HuH-7.5 (cell line): Measurements from ENCODE around the gene DAB2IP.
A peak's percentile ranks its signal among the peaks of the same experiment; 100 is the strongest.

Experiments used
- DNase-seq: peaks from one replicate; pipeline ENCODE4 v3.0.0; 2011; ENCODE audit warnings: low spot score

Gene DAB2IP

DNA sequence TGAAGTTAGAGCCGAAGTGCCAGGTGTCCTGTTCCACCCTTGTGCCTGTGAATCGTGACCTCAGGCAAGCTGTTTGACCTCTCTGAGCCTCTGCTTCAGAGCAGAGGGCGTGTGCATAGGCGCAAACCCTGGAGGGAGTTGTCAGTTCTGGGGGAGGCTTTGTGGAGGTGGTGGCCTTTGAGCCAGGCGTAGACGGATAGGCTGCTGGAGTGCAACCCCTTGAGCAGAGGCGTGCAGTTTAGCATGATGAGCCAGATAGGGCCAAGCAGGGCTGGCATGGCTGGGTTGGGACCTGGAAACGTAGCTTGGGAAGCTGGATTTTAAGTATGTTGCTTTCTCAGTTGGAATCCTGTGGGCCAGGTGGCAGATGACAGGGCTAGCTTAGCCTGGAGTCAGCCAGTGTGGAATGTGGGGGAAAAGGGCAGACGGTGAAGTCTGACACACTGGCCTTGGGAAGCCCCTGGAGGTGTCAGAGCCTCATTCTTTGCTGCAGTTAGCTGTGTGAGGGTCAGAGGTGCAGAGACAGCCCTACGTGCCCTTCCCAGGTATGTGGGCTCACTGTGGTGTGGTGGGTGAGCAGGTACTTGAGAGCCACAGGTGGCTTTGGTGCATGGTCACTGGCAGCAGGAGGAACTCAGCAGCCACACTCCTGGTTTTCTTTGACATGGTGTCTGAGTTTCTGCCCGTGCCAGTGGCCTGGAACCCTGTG is 93.4 kb downstream of the DAB2IP start:
- DNase-seq: peak; percentile 52

GRCh38 chr9:121745396-121745695 is 93.9 kb downstream of the DAB2IP start:
- no peak for DNase-seq

- no peak for DNase-seq
Observed at GRCh38 chr9:121746411-121746810, 95.0 kb downstream of the DAB2IP start.

DNA sequence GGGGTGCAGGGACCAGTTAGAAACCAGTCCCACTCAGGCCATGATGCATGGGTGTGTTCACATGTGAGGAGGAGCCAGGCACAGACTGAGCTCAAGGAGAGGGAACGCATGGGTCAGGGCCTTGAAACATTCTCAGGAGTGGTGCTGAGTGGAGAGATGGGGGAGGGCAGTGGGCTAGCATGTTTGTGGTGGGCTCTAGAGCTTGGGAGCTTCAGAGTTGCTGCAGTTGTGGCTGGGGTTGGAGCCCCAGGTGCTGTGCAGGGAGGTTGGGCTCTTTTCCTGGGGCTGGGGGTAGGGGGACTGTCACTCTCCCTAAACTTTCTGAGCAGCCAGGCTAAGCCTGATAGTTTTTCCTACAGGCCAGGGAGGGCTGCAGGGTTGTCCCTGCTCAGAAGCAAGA is 95.4 kb downstream of the DAB2IP start:
- no peak for DNase-seq

DNA sequence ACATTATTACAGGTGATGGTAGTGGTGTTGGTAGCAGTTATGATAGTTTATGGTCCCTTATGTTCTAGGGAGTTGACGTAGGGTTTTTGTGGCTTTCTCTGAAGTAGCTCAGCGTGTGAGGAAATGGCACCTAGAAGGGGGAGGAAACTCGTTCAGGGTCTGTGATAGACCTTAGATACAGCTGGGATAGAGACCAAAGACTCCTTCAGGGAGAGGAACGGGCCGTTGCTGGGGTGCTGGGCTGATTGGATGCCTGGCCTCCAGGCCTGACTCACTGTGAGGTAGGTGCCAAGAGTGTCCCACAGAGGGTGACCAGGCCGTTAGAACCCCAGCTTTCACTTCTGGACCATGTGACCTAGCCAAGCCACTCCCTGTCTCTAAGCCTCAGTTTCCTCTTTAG is 96.6 kb downstream of the DAB2IP start:
- DNase-seq: no peak

DNA sequence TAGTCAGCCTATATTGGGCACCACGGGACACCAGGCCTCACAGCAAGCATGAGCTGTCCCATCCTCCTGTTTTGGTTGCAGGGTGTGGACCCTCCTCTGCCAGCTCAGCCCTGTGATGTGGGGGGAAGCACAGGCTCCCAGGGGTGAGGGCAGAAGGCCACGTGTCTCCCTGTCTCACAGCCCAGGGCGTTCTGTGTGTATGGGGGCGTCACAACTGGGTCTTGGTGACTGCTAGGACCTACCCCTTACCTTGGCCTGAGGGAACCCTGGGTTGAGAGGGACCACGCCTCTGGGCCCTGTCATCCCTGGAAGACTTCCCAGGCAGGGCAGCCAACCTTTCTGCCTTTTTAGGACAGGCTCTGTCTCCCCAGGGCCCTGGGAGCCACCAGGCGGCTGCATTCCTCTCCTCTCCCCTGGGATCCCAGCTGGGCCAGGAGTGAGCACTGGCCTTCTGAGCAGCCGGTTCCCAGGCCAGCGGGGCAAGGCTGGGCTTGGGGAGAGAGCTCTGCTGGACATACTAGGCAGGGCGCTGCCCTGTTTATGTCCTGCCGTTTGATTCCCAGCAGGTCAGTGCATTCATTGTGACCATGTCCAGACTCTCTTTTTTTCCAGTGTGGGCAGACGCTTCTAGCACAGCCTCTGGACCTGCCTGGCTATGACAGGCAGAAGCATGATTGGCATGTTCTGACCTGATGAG is 97.4 kb downstream of the DAB2IP start:
- DNase-seq: no peak

DNA sequence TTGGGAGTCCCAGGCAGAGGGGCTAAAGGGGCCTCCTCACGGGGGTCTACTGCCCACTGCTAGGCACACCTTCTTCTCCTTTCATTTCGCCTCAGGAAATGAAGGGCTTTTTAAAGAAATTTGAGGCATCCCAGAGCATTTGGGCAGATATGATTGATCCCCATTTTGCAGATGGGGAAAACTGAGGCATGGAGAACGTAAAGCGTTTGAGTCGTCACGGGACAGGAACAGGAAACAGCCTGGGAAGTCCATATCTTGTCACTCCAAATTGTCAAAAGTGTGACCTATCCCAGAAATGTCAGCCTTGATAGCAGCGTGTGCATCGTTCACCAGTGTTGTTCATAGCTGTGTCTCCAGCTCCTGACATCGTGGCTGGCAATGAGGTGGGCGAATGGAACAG is 98.2 kb downstream of the DAB2IP start:
- no peak for DNase-seq

- no peak for DNase-seq
Observed at GRCh38 chr9:121750259-121750714, 98.9 kb downstream of the DAB2IP start.

DNA sequence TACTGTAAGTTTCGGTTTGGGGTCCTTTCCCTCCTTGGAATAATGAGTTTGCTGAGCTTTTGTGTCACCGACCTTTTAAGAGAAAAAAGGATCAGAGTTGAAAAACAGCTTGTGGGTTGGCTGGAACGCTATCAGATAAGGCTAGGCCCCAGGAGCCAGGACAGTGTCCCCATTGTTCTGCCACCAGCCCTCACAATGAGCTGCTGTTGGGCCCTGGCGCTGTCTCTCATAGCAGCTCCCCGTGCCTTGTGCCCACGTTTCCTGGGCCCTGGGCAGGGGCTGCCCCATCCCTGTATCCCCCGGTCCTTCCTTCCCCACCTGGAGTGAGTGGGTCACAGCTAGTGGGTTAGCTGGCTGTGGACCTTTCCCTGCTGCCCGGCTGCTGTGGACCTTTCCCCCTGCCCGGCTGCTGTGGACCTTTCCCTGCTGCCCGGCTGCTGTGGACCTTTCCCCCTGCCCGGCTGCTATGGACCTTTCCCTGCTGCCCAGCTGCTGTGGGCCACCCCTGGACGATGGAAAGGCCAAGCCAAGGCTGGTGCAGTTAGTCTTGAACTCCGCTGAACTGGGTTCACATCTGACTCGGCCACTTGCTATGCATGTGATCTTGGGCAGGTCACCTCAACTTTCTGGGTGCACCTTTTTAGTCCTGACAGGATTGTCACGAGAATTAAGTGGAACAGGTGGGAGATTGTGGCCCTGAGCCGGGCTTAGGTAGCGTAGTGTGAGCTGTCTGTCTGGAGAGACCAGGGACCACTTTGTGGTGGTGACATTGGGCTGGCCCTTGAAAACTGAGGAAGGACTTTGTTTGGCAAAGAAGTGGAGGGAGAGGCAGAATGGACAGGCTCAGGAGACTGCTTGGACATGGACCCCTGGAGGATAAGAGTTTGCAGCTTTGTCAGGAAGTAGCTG is 99.5 kb downstream of the DAB2IP start:
- DNase-seq: peak; percentile 85

GRCh38 chr9:121751686-121752445 is 100.4 kb downstream of the DAB2IP start:
- no peak for DNase-seq

GRCh38 chr9:121752929-121753328 is 101.5 kb downstream of the DAB2IP start:
- no peak for DNase-seq

DNA sequence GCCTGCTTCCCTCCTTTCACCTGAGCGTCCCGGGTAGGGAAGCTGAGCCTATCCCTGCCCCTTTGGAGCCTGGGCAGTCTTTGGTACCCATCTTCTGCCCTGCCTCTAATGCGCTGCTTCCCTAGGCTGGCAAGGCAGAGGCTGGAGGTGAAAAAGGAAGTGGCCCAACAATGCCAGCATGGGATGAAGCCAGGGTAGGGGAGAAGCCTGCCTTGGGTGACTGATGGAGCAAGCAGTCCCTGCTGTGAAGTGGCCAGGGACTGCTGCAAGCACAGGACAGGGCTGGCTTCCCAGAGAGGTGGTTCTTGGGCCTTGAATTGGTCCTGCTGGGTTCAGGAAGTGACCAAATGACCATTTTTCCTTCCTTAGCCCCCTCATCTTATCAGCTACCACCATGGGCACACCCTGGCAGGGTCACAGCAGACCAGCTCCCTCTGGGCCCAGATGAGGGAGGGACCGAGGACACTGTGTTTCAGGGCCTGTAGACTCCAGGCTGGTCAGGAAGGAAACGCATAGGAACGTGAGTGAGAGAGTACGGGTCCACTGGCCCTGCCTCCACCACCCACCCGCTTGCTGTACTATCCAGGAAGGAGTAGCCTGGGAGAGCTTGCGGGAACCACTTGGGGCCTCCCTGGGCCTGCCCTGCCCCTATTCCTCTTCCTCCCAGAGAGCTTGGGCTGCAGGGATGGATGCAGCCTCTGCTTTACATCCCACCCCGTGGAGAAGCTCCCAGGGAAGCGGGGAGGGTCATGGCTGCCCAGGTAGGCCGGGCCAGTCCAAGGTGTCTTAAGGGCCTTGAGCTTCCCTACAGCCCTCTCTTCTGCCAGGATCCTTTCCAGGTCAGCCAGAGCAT is 102.6 kb downstream of the DAB2IP start:
- DNase-seq: no peak

DNA sequence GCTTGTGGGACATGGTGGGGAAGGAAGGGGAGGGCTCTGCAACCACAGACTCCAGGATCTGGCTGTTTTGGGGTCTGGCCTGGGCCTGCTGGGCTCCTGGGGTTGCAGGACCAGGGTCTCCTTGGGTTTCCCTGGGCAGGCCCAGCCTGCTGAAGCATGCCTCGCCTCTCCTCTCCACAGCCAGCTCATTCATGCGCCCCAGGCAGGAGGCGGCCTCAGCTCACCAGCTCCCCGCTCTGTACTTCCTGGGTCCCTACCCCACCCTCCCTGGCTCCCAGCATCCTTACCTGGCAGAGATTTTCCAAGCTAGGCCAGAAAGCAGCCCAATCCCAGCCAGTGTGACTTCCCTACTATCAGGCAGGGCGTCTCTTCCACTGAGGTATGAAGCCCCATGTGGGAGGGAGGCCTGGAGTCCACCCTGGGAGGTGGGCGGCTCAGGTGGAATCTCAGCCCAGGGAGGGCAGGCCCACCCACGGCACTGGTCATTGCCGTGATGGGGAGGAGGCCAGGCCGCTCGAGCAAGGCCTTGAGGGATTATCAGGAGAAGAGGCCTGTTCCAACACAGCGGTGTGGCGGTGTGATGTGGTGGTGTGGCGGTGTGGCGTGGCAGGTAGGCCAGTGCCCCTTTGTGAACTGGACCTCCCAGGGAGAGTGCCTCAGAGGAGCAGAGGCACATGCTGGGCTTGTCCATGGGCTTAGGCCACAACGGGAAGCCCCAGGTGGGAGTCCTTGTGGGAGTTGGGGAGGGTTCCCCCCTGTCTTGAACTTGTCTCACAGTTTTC is 103.4 kb downstream of the DAB2IP start:
- DNase-seq: no peak

DNA sequence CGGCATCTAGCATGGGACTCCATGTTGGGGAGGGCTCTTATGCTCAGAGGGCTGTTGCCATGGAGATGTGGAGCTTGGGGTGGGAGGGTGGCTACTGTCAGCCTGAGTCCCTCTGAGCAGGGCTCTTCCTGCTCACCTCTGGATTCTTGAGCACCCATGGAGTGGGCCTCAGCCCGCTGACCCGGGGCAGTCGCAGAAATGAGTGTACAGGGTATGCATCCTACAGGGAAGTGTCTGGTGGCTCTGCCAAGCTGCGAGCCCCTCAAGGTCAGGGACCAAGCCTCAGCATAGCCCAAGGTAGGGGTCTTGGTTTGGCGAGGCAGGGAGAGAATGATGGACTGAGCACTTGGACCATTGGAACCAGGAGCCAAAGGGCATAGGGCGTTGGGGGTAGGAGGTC is 104.1 kb downstream of the DAB2IP start:
- DNase-seq: no peak

- no peak for DNase-seq
Observed at GRCh38 chr9:121756474-121757280, 105.2 kb downstream of the DAB2IP start.

DNA sequence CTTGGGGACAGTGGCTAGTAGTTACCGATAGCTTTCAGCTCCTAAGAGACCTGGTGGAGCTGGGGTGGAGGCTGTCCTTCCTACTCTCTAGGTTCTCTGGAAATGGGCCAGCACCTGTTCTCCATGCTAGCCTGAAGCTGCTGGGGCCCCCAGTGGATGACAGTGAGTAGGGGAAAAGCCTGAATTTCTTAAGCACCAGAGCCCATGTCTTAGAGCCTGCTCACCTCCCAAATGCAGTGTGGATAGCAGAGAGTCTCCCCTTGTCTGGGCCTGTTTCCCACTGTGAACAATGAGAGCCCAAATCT is 105.8 kb downstream of the DAB2IP start:
- DNase-seq: no peak

GRCh38 chr9:121758693-121759092 is 107.3 kb downstream of the DAB2IP start:
- DNase-seq: no peak

- DNase-seq: no peak
Observed at GRCh38 chr9:121759996-121760395, 108.6 kb downstream of the DAB2IP start.

DNA sequence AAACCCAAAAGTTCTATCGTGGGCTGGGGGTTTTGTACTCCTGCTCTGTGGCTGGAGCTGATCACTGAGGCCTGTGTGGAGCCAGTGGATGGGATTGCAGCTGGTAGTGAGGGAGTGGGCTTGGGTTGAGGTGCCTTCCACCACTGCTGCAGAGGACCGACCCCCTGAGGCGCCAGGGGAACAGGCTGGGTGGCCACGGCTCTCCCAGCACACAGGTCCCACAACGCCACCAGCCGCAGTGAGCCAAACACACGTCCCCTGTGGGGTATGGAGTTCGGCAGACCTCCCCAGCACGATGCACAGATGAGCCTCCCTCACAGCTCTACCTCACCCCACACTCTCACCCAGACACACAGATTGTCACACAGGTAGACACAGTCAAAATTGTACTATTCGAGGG is 109.1 kb downstream of the DAB2IP start:
- no peak for DNase-seq

- DNase-seq: no peak
Observed at GRCh38 chr9:121763131-121763530, 111.7 kb downstream of the DAB2IP start.
